Keratinocyte (primary cell): ENCODE data around the gene SMIM14. TPM values are rescaled to one million over a fixed set of nuclear protein-coding genes. Genes with fewer than 3 reads are reported as not detected.

Experiments
- DNase-seq: peaks from one replicate; pipeline ENCODE4 v3.0.0-alpha.2; 2011; ENCODE audit warnings: low read depth, missing footprints, low spot score
- FAIRE-seq: peaks from 2 replicates; lab custom pipeline; 2011; peaks lifted over from hg19 to GRCh38; lab: Jason Lieb, UNC
- H2AFZ ChIP-seq: 2 replicates; pipeline ENCODE4 v1.6.0; 2012; ENCODE audit warnings: low read length, control low read depth, inconsistent platforms; ENCODE audit not compliant: control insufficient read depth
- H3K27ac ChIP-seq: 2 replicates; pipeline ENCODE4 v1.5.1; 2011; ENCODE audit warnings: low read length; ENCODE audit not compliant: control insufficient read depth, insufficient read depth
- H3K27me3 ChIP-seq: 3 replicates; pipeline ENCODE4 v1.6.0; 2011; ENCODE audit warnings: low read length; ENCODE audit not compliant: control insufficient read depth, insufficient read depth; ENCODE audit errors: extremely low read depth
- H3K36me3 ChIP-seq, 2 experiments: 2 replicates in 1 of 2; 3 replicates in 1 of 2; pipeline ENCODE4 v1.5.1; 2011; ENCODE audit warnings: low read length in 2 of 2, mild to moderate bottlenecking in 1 of 2; ENCODE audit not compliant: control insufficient read depth in 2 of 2, insufficient read depth in 2 of 2; ENCODE audit errors: extremely low read depth in 1 of 2
- H3K4me1 ChIP-seq: 3 replicates; pipeline ENCODE4 v1.5.1; 2011; ENCODE audit warnings: low read length; ENCODE audit not compliant: control insufficient read depth, insufficient read depth; ENCODE audit errors: extremely low read depth
- H3K4me2 ChIP-seq: 3 replicates; pipeline ENCODE4 v1.6.0; 2011; ENCODE audit warnings: low read depth, low read length; ENCODE audit not compliant: control insufficient read depth, insufficient read depth; ENCODE audit errors: extremely low read depth
- H3K4me3 ChIP-seq, 3 experiments: fragments of 200-600 bp in 1 of 3; sonication (generic) in 1 of 3; 2 replicates in 2 of 3; 3 replicates in 1 of 3; pipeline ENCODE4 v1.5.1; 2011 to 2016; ENCODE audit warnings: low read length in 3 of 3, mild to moderate bottlenecking in 3 of 3, control low read depth in 2 of 3, inconsistent platforms in 1 of 3, low read depth in 1 of 3, mixed read lengths in 1 of 3, mixed run types in 1 of 3, moderate library complexity in 1 of 3; ENCODE audit not compliant: control insufficient read depth in 2 of 3, insufficient read depth in 2 of 3; ENCODE audit errors: extremely low read depth in 1 of 3
- H3K79me2 ChIP-seq: 2 replicates; pipeline ENCODE4 v1.6.0; 2012; ENCODE audit warnings: low read length; ENCODE audit not compliant: control insufficient read depth, insufficient read depth
- H3K9ac ChIP-seq: 3 replicates; pipeline ENCODE4 v1.6.0; 2011; ENCODE audit warnings: low read length; ENCODE audit not compliant: control insufficient read depth, insufficient read depth; ENCODE audit errors: extremely low read depth
- H3K9me1 ChIP-seq: 3 replicates; pipeline ENCODE4 v1.6.0; 2011; ENCODE audit warnings: low read length; ENCODE audit not compliant: control insufficient read depth, insufficient read depth; ENCODE audit errors: extremely low read depth
- H3K9me3 ChIP-seq: 2 replicates; pipeline ENCODE4 v1.5.1; 2012; ENCODE audit warnings: low read depth, low read length; ENCODE audit not compliant: control insufficient read depth
- H4K20me1 ChIP-seq: 3 replicates; pipeline ENCODE4 v1.6.0; 2011; ENCODE audit warnings: low read length; ENCODE audit not compliant: control insufficient read depth, insufficient read depth; ENCODE audit errors: extremely low read depth
- CTCF ChIP-seq, 3 experiments: IDR thresholded peaks in 1 of 3; conservative IDR thresholded peaks in 1 of 3; optimal IDR thresholded peaks in 1 of 3; 2 replicates in 2 of 3; 3 replicates in 1 of 3; pipeline versions ENCODE3 to v1.5.1; 2011; ENCODE audit warnings: low read length in 3 of 3, mild to moderate bottlenecking in 3 of 3, moderate library complexity in 2 of 3, control low read depth in 1 of 3, inconsistent platforms in 1 of 3; ENCODE audit not compliant: insufficient read depth in 2 of 3; ENCODE audit errors: extremely low read depth in 1 of 3
- EZH2 ChIP-seq: IDR thresholded peaks from one replicate; pipeline ENCODE4 v1.6.1; 2012; ENCODE audit warnings: inconsistent platforms, mild to moderate bottlenecking, low read length, moderate library complexity
- dilution Hi-C: fragments of 300-500 bp; cut with MboI; formaldehyde crosslinking; loops from one replicate; pipeline ENCODE4 v1.7.0; 2020; ENCODE audit warnings: low sequenced_read_pairs; ENCODE audit not compliant: extremely low pct_ligation_motif_present
- polyA plus RNA-seq, 5 experiments: library from polyadenylated mRNA; depleted of rRNA in 3 of 5; stranded (reverse) in 3 of 5; stranded (forward) in 1 of 5; unstranded in 1 of 5; fragments of >200 nt; gene quantifications; 1 replicate in 1 of 5; 2 replicates in 3 of 5; 3 replicates in 1 of 5; pipeline versions ENCODE4 v1.2.1 to v1.2.3, GENCODE V29; 2011 to 2012; ENCODE audit warnings: missing spikeins in 2 of 5, low read depth in 1 of 5, low replicate concordance in 1 of 5

SMIM14 gene
- polyA plus RNA-seq, 1 donor (not counting 4 experiments of a cell fraction or from before 2014, with no cell fraction given) = 13.9 TPM

GRCh38 chr4:39641451-39641850 is 2.8 kb upstream of the SMIM14 start:
- no peaks in the 10 kb centered on the region for H3K9me3 ChIP-seq
- H3K36me3 ChIP-seq = no peaks in the 10 kb centered on the region
- dilution Hi-C loops = no loop called here
- no peak overlapping the region for H3K9ac ChIP-seq
- no peak overlapping the region for H3K4me3 ChIP-seq
- peaks cover 6% of the 10 kb centered on the region for H3K4me1 ChIP-seq
- H3K4me2 ChIP-seq = no peak overlapping the region
- no peaks in the 10 kb centered on the region for H4K20me1 ChIP-seq
- FAIRE-seq (no peak), DNase-seq (no peak)
- H3K79me2 ChIP-seq = peaks cover 3% of the 10 kb centered on the region
- TF ChIP-seq CTCF (optimal IDR thresholded peaks at IDR 0.05 in 1 of 3, IDR thresholded peaks at IDR 0.05 in 1 of 3, conservative IDR thresholded peaks at IDR 0.05 in 1 of 3; ENCODE audit: extremely low read depth in 1 of 3, insufficient read depth in 2 of 3, low read length in 3 of 3) (no peak), EZH2 (no peak)
- no peak overlapping the region for H2AFZ ChIP-seq
- H3K9me1 ChIP-seq = no peaks in the 10 kb centered on the region
- no peak overlapping the region for H3K27ac ChIP-seq
- H3K27me3 ChIP-seq = no peaks in the 10 kb centered on the region

DNA sequence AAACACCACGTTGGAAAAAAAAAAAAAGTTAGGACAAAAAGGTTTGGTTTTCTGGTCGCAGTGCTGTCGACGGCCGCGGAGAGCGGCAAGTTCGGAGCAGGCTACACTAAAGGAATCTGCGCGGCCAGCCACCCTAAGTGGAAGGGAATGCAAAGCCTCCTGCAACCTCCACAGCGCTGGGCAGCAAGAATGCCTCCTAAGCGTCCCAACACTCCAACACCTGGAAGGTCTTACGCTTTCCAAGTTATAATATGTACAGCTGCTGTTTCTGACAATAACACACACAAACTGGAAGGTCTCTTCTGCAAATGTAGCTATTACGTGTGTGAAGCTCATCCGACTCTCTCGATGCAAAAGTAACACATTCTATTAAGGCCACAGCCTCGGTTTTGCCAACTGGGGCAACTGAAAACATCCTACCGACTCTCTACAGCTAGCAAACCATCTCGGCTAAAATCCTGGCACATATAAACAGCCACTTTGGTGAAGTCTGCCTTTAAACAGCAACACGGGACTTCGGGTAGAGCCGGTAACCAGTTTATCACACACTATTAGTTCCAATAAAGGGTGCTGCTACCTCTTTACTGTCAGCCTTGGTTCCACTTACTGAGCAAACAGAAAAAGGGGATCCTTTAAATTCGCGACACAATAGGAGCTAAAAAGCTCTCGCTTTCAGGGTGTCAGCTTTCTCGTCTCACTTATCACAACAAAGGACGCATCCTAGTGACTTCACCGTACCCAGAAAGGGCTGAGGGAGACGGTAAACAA is 895 bp downstream of the SMIM14 start:
- FAIRE-seq = peak; percentile 67
- no peak for DNase-seq
- TF ChIP-seq EZH2 = no peak
- TF ChIP-seq CTCF (optimal IDR thresholded peaks at IDR 0.05 in 1 of 3, IDR thresholded peaks at IDR 0.05 in 1 of 3, conservative IDR thresholded peaks at IDR 0.05 in 1 of 3; ENCODE audit: extremely low read depth in 1 of 3, insufficient read depth in 2 of 3, low read length in 3 of 3) = peak in 1 of 3 experiments; percentile 2
- no peaks in the 10 kb centered on the region for H3K36me3 ChIP-seq
- peaks cover 3% of the 10 kb centered on the region for H3K79me2 ChIP-seq
- no peaks in the 10 kb centered on the region for H3K27me3 ChIP-seq
- H3K4me1 ChIP-seq = peaks cover 19% of the 10 kb centered on the region
- no peaks in the 10 kb centered on the region for H3K9me3 ChIP-seq
- H2AFZ ChIP-seq = peak overlapping the region; percentile 94
- peak overlapping the region; percentile 61 to 88 (median 82) for H3K4me3 ChIP-seq
- no peaks in the 10 kb centered on the region for H3K9me1 ChIP-seq
- H3K27ac ChIP-seq = peak overlapping the region; percentile 93
- peak overlapping the region; percentile 94 for H3K9ac ChIP-seq
- dilution Hi-C loops = no loop called here
- H4K20me1 ChIP-seq = no peaks in the 10 kb centered on the region
- H3K4me2 ChIP-seq = peak overlapping the region; percentile 100
